HG03460 (cell line): Measurements from ENCODE around the gene SYNPR.
"Not testable (repeated sequence)": the region's sequence is repeated elsewhere in the genome, so short reads cannot be mapped to it uniquely, and the experiment has no call there.

ENCODE experiments used
- ATAC-seq: cut with Tn5 transposase; IDR thresholded peaks from one replicate; pipeline ENCODE4 v1.9.1; 2021; ENCODE audit not compliant: unreplicated experiment

Gene SYNPR

DNA sequence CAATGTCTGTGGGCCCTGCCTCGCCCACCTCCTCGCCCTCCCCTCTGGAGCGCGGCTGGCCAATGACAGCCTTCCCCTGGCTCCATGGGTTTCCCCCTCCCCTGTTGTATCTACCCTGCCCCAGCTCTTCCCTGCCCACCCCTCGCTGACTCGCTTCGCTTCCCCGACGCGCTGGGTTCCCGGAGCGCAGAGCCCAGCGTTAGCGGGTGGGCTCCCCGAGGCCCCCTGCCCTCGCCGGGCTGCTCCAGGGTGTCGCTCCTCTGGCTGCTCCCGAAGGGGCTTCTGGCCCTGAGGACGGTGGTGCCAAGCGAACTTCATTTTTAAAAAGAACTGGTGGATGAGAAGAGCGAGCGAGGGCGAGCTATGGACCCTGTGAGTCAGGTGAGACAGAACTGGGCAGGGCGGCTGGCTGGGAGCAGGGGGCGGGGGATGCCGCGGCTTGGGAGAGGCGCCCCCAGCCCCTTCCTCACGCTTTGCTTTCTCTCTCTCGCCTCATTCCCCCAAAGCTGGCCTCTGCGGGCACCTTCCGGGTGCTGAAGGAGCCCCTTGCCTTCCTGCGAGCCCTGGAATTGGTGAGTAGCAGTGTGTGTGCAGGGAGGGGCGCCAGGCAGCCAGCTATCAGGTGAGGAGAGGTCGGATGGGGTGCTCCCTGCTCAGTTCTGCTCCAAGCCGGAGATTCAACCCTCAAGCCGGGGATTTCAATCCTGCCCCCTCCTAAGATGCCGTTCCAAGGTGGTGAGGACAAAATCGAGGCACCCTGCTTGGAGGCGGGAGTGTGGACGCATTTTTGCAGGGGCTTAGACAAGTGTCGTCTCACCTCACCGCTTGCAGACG is at the start of gene SYNPR:
TSS of gene SYNPR (plus strand) at position 138 of the 834 bp plus-strand sequence.
- ATAC-seq: no peak

DNA sequence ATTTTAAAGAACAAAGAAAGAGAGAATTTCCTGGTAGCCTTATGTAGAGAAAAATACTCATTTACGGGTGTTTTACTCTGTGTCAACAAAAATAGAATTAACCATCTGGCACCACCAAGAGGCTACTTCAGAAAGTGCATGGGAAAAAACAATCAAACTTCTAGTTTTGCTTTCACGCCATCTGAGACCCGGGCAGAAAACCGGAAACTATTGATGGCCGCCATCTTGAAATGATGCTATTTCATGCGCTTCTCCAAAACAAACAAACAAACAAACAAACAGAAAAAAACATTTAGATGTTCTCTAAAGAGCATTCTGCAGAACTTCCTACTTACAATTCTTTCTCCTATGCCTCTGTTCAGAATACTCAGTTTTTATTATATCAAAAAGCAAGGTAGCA is 49.4 kb upstream of the SYNPR start:
- no peak for ATAC-seq

DNA sequence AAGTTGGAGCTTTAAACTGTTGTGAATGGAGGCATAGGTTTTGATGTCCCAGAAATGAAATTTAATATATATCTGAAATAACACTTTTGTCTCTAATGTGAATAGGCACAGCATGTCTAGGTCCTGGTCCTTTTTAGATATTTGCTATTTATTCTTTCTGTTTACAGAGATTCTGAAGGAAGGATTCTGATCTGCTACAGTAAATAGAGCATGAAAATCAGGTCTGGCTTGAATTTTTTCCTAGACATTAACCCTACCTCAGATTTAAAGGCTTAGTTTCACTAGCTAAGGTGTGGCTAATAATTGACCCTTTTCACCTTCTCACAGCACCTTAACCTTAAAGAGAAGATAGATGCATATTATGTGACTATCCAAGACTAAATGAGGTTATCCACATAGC is 48.0 kb upstream of the SYNPR start:
- no peak for ATAC-seq

DNA sequence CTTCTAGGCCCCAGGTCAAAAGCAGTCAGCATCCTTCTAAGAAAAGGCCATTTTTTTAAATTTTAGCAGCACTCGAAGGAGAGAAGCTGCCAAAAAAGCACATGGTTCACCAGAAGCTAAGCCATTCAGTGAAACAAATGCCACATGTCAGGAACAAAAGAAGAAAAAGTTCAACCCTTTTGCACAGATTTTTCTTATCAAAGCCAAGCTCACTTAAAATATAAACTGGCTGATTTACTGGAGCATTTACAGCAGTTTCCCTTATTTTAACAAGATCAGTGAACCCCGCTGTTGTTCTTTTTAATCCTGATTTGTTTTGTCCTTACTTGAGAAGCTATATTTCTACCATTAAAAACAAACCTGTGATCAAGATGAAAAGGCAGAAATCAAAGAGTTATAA is 46.5 kb upstream of the SYNPR start:
- no peak for ATAC-seq

DNA sequence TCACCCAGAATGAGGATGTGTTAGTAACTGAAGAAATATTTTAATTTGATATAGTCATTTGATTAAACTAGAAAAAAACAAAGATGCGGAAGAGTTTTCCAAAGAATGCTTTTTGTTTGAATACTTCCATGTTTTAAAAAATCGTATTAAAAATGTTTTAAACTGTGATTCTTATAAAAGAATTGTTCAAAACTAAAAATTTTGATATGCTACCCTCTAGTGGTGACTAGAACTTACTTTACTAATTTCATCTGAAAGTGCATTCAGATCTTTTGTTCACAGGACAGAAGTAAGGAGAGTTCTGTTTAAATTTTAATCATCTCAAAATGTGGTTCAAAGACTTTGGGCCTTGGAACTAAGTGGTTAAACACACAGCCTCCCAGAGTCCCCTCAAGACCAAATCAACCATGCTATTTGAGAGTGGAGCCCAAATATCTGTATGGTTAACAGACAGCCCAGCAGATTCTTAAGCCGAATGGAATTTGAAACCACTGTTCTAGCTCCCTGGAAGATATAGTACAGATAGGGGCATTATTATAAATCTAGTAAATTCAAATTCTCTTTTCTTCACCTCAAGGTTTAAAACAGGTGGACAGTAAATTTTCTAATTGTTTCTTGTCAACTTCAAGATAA is 45.2 kb upstream of the SYNPR start:
- ATAC-seq: no peak

DNA sequence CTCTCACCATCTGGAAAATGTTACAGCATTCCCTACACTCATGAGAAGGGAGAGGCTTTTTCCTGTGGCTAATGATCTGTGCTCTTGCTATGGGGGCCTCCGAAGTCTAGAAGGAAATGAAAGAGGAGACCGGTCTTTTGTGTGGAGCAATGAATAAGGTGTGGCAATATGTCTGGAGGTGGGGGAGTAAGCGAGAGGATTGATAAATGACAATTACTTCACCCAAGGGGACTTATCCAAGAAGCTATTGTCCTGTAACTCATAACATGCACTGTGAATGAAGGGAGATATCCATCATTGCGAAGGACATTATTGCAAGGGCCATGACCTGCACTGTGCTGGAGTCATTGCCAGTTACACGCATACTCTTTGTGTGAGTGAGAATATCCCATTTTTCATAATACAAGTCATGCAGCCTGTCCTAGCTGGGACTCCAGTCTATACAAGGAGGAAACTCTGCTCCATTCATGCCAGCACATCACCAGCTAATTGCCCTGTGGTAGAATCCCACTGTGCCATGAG is 37.7 kb upstream of the SYNPR start:
- no peak for ATAC-seq

DNA sequence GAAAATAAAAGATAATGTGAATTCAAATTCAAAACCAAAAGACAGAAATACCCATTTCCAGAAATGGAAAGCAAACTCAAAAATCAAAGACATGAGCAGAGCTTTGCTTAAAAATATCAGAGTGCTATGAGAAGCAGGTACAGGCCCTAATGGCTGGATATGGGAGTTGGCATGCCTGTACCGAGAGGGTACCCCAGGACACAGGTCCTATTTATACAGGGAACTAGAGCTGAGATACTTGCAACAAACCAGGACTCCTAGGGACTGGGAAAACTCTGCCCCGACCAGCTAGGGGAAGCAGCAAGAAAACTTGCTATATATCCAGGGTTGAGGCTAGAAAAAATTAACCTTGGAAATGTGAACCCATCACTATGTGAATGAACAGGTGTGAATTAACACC is 36.0 kb upstream of the SYNPR start:
- ATAC-seq: no peak

DNA sequence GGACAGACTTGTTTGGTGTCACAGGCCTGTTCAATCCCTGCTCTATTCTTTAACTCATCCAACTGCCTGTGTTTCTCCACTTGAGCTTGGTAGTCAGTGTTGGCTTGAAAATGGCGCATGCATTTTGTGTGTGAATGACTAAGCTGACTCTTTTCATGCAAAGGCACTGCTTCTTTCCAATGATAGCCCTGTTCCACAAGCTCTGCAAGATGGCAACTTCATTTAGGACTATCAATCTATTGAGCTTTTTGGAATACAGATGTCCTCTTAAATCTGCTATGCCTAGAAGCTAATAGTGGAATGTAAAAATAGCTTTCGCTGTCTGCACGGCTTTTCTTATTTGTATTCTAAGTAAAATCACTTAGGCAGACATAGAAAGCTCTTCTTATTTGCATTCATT is 33.6 kb upstream of the SYNPR start:
- no peak for ATAC-seq

DNA sequence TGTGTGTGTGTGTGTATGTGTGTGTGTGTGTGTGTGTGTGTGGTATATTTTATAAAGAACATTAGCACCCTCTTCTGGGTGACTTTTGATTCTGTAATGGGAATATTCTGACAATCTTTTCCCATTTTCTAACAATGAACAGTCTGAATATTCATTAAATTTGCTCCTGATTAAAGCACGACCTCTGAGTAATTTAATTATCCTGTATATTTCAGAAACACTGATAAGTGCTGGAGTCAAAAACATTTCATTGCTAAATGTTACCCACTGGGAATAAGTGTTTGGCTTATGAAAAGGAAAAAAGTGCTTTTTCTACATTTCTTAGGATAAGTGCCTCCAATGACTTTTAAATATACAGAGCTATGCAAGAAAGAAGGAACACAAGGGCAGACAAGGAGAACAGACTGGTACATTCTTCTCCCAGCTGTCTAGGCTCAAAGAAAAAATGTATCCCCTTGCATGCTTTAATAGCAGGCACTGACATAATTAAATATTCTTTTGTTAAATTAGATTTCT is 32.3 kb upstream of the SYNPR start:
- no peak for ATAC-seq

DNA sequence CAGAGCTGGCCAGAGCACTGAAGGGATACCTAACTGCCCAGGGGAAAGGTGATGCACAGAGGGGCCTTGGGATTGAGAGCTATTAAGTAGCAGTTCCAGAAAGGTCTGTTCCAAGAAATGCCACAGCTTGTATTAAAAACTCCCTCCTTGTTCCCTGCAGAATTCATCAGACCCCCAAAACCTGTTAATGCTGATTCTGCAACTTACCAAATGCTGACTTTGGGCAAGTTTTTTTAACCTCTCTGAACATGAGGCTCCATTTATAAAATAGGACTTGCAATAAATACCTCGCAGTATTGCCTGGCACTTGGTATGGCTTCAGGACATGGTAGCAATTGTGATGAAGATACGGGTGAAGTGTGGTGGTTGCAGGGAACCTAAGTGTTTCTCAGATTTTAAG is 30.1 kb upstream of the SYNPR start:
- no peak for ATAC-seq

DNA sequence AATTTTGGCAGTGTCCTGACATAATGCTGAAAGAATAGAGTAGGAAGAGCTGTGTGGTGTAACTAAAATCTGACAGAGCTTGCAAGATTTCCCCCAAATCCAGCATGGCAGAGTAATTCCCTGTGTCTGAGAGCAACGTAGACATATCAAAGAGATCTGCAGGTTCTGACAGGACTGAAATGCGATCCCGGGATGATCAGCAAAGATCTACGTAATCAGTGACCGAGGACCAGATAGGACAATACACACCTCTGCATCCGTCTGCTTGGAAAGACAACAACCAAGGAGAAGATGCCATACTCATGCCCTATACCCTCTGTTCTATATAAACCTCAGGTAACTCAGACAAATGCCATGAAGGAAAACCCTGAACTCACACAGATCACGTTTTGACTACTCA is 26.6 kb upstream of the SYNPR start:
- no peak for ATAC-seq

DNA sequence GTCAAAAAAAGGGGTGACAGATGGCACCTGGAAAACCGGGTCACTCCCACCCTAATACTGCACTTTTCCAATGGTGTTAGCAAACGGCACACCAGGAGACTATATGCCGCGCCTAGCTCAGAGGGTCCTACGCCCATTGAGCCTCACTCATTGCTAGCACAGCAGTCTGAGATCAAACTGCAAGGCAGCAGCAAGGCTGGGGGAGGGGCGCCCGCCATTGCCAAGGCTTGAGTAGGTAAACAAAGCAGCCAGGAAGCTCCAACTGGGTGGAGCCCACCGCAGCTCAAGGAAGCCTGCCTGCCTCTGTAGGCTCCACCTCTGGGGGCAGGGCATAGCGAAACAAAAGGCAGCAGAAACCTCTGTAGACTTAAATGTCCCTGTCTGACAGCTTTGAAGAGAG is 22.3 kb upstream of the SYNPR start:
- ATAC-seq: not testable (repeated sequence)

DNA sequence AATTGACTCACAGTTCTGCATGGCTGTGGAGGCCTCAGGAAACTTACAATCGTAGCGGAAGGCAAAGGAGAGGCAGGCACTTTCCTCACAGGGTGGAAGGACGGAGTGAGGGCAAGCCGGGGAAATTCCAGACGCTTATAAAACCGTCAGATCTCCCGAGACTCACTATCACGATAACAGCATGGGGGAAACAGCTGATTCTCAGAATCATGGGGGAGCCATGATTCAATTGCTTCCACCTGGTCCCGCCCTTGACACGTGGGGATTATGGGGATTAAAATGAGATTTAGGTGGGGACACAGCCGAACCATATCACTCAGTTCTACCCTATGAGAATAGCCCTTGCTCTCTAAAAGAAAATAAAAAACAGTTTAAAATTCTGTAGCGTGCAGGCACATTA is 13.4 kb upstream of the SYNPR start:
- no peak for ATAC-seq

DNA sequence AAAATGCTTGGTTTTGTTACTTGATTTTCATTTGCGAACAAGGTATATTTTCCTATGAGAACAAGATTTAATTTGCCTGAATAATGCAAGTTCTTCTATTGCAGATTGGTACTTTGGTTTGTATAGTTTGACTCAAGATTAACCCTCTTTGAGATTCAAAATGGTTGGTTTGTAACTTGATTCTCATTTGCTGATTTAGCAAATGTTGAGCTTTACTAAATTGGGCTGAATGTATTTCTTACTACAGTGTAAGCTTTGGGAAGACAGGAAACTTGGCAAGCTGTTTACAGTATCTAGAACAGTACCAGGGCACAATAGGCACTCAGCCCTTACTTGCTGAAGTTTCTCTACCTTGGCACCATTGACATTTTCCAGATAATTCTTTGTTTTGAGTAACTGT is 3.7 kb upstream of the SYNPR start:
- ATAC-seq: no peak

DNA sequence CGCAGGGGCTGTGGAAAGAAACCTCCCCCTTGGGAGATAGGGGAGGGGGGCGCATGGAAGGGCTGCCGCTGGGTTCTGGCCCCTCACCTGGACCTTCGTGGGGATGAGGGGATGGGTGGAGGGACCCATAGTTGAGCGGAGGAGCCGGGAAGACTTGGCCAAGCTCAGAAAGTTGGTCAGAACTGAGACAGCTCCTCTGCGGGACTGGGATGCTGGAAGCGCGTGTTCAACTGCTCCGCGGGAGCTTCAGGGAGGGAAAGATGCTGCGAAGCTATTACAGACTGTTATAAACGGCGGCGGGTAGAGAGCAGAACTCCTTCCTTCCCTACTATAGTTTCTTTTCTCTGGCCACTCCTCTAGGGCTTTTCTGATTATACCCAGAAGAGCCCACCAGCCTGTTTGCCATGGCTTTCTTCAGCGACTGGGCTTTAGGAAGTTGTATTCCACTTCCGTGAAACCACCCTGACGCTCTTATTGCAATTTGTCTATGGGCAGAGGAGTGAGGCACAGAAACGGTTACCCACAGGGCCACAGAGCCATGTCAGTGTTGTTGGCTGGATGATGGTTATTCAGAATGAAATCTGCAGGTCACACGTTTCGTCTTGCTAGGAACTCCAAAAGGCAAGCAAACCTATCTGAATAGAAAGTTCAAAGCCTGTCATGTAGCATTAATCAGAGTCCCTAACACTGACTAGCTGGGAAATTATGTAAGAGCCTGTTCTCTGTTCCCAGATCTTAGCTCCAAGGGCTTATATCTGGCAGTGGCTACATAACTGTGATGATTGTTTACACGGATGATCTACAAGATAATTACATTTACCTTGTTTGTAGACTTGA is 1.1 kb downstream of the SYNPR start:
- ATAC-seq: no peak

DNA sequence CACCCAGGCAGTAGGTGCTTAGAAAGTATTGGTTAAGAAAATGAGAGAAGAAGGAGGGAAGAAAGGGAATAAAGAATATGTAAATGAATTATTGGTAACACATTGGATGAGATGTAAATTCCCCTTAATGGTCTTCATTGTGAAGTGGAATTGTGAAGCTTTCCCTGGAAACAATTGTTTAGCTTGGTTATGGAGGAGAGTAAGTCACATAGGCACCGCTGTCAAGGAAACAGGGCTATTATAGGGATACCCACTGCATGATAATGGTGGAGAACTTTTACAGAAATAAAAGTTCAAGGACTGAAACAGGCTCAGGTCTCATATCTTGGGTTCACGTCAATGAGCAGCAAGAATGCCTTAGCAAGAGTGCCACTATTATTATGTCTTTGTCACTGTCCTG is 9.5 kb downstream of the SYNPR start:
- no peak for ATAC-seq

DNA sequence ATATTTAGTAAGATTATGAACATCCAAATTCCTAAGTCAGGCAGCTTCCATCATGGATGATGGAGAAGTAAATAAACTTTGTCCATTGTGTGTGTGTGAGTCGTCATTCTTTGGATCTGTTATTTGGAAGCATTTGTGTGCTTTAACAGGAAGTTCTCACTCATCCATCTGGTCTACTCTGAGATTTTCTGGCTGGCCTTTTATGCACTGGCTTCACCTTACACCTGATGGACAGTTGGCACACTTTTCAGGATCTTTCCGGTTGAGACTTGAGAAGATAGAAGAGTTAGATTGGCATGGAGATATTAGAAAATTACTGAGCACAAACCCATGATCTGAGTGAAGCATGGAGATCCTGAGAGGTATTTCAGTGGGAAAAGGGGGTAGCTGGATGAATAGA is 12.6 kb downstream of the SYNPR start:
- no peak for ATAC-seq

DNA sequence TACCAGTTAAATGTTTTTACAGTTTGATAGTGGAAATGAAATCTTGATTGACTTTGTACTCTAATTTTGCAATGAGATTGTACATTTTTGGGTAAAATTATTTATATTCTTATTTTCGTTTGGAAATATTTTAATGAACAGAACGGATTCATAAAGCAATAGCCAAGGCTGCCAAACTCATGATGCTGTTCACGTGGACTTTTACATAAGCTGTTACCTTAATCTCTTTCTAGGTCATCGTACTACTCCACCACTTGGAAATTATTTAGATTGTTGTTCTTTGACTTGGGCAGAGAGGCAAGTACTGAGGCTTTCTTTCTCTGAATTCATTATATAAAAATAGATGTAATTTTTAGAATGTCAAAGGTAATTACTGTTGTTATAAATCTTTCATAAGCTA is 16.2 kb downstream of the SYNPR start:
- no peak for ATAC-seq

DNA sequence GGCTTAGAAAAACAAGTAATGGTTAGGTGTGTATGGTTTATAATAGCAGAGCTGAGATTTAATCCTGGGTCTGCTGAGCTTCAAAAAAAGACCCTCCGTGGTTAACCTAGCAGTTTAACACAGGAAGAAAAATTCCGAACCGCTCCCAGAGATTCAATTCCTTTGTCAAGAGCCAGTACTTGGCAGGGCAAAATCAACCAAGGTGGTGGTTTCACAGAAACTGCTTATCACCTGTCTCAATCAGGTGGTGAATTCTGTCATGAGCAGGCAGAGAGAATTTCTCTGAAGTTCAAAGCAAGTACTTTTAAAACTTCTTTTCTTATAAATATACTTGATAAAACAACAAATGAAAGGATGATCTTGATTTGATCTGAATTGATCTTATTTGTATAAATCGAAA is 17.2 kb downstream of the SYNPR start:
- no peak for ATAC-seq

DNA sequence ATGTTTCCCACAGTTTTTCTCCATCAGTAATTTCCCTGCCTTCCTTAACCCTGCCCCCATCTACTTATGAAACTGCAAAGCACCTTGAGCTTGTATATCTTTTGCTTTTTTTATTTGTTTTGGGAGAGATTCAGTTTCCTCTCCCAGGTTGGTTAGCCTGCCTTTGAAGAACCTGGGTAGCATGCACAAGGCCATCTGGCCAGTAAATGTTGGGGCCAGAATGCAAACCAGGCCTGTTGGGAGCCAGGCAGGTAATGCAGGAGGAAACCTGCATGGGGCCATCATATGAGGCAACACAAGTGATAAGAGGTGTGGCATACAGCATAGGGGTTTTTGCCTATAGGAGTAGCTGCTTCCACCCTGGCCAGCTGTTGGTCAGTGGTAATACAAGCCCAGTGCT is 17.7 kb downstream of the SYNPR start:
- no peak for ATAC-seq

DNA sequence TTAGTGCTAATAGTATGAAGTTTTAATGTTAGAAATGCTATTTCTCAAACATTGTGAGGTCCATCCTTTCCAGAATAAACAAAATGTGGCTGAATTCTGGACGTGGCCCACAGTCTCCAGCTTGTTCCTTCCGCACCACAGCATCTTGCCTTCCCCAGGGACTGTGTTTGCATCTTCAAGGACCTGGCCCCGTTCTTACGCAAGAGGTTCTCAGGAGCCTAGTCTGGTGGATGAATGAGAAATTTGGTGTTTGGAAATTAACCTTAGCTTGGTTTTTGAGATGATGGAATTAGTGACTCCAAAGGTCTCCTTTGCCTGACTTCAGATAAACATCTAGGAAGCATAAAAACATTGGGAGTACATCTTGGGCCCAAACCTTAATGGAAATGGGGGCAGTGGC is 18.1 kb downstream of the SYNPR start:
- ATAC-seq: no peak
